ENCODE results near the gene PTGR2.
"Not testable (repeated sequence)": the region's sequence is repeated elsewhere in the genome, so short reads cannot be mapped to it uniquely, and the experiment has no call there.

PTGR2 gene

GRCh38 chr14:73896521-73896920 lies 44.9 kb downstream of the PTGR2 start:
- DNase-seq (ENCODE audit: low read depth, low spot score): no peak
- POLR2A ChIA-PET: interaction anchor here (1.8 kb wide), 1 partner anchor 10 kb away, joined by 5 read pairs; the partner anchor contains the start of gene ZNF410
- CTCF ChIA-PET: interaction anchor here (1.7 to 1.8 kb wide), 2 partner anchors 9 to 11 kb away, joined by 3 to 4 read pairs; partner anchors contain the start of gene ZNF410
- no peak for TF ChIP-seq CTCF (IDR thresholded peaks at IDR 0.05; ENCODE audit: insufficient read depth, low read length, missing control alignments)
- H3K4me3 ChIP-seq (ENCODE audit: low read depth, low read length): no peak overlapping the region

- POLR2A ChIA-PET: no interaction called here
These were observed 51.4 kb downstream of the PTGR2 start for GRCh38 chr14:73903028-73903427.

GRCh38 chr14:73909681-73910080 lies 58.0 kb downstream of the PTGR2 start:
- CTCF ChIA-PET: no interaction called here
- no peak for TF ChIP-seq CTCF (IDR thresholded peaks at IDR 0.05; ENCODE audit: insufficient read depth, low read length, missing control alignments)
- POLR2A ChIA-PET: no interaction called here
- no peak for DNase-seq (ENCODE audit: low read depth, low spot score)
- H3K4me3 ChIP-seq (ENCODE audit: low read depth, low read length): no peak overlapping the region

More at GRCh38 chr14:73903028-73903427, 51.4 kb downstream of the PTGR2 start:
- no peak for TF ChIP-seq CTCF (IDR thresholded peaks at IDR 0.05; ENCODE audit: insufficient read depth, low read length, missing control alignments)
- H3K4me3 ChIP-seq (ENCODE audit: low read depth, low read length): no peak overlapping the region
- CTCF ChIA-PET: interaction anchor here (1.5 kb wide), 1 partner anchor 175 kb away, joined by 4 read pairs; no protein-coding TSS in a partner anchor
- no peak for DNase-seq (ENCODE audit: low read depth, low spot score)

- ChIA-PET CTCF (interaction anchor here (0.9 to 1.2 kb wide), 2 partner anchors 12 to 126 kb away, joined by 3 read pairs; no protein-coding TSS in a partner anchor), POLR2A (no interaction called here)
- no peak overlapping the region for H3K4me3 ChIP-seq (ENCODE audit: low read depth, low read length)
- peak; percentile 31 for DNase-seq (ENCODE audit: low read depth, low spot score)
- TF ChIP-seq CTCF (IDR thresholded peaks at IDR 0.05; ENCODE audit: insufficient read depth, low read length, missing control alignments): no peak
These were observed 61.6 kb downstream of the PTGR2 start for GRCh38 chr14:73913256-73913655.

DNA sequence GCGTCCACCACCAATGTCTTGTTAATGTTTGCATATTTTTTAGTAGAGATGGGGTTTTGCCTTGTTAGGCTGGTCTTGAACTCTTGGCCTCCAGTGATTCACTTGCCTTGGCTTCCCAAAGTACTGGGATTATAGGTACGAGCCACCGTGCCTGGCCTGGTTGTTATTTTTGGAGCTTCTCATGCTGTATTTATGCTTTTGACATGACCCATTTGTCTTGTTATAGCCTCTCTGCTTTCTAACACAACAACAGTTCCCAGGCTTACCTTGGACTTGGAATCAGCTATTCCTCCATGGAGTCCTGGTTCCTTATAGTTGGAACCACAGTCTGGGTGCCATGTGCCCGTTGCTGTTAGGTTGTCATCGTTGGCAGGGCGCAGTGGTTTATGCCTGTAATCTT lies 64.7 kb downstream of the PTGR2 start:
- H3K4me3 ChIP-seq (ENCODE audit: low read depth, low read length): no peak overlapping the region
- POLR2A ChIA-PET: no interaction called here
- no peak for DNase-seq (ENCODE audit: low read depth, low spot score)
- CTCF ChIA-PET: interaction anchor here (1.2 to 1.8 kb wide), 2 partner anchors 19 to 124 kb away, joined by 4 to 6 read pairs; no protein-coding TSS in a partner anchor
- TF ChIP-seq CTCF (IDR thresholded peaks at IDR 0.05; ENCODE audit: insufficient read depth, low read length, missing control alignments): no peak

DNA sequence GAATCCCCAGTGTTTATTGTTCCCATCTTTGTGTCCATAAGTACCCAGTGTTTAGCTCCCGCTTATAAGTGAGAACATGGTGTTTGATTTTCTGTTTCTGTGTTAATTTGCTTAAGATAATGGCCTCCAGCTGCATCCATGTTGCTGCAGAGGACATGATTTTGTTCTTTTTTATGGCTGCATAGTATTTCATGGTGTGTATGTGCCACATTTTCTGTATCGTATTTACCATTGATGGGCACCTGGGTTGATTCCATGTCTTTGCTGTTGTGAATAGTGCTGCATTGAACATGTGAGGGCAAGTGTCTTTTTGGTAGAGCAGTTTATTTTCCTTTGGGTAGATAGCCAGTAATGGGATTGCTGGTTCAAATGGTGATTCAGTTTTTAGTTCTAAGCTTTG lies 67.8 kb downstream of the PTGR2 start:
- POLR2A ChIA-PET; DNase-seq (ENCODE audit: low read depth, low spot score); H3K4me3 ChIP-seq (ENCODE audit: low read depth, low read length): not testable (repeated sequence)
- CTCF ChIA-PET: interaction anchor here (1.0 kb wide), 1 partner anchor 16 kb away, joined by 3 read pairs; no protein-coding TSS in a partner anchor

- ChIA-PET POLR2A (interaction anchor here (0.6 kb wide), 1 partner anchor 22 kb away, joined by 3 read pairs; no protein-coding TSS in a partner anchor), CTCF (no interaction called here)
- DNase-seq (ENCODE audit: low read depth, low spot score): no peak
- TF ChIP-seq CTCF (IDR thresholded peaks at IDR 0.05; ENCODE audit: insufficient read depth, low read length, missing control alignments): no peak
- no peak overlapping the region for H3K4me3 ChIP-seq (ENCODE audit: low read depth, low read length)
These were observed 72.7 kb downstream of the PTGR2 start for GRCh38 chr14:73924337-73924736.
